GM21737 (cell line): ENCODE data around the gene TMEM239.

Experiments
- ATAC-seq: cut with Tn5 transposase; IDR thresholded peaks from one replicate; pipeline ENCODE4 v1.9.1; 2021; ENCODE audit warnings: mild to moderate bottlenecking, moderate library complexity; ENCODE audit not compliant: unreplicated experiment

Gene TMEM239

GRCh38 chr20:2846698-2847097, 30.5 kb downstream of the TMEM239 start:
- ATAC-seq: no peak

GRCh38 chr20:2847802-2848201, 31.6 kb downstream of the TMEM239 start:
- no peak for ATAC-seq

GRCh38 chr20:2849529-2849928, 33.4 kb downstream of the TMEM239 start:
- no peak for ATAC-seq

- no peak for ATAC-seq
These were observed 34.9 kb downstream of the TMEM239 start for GRCh38 chr20:2851086-2851485.

GRCh38 chr20:2858591-2858990, 42.4 kb downstream of the TMEM239 start:
- no peak for ATAC-seq

GRCh38 chr20:2859330-2860121, 43.4 kb downstream of the TMEM239 start:
- ATAC-seq: no peak

- no peak for ATAC-seq
These were observed 48.5 kb downstream of the TMEM239 start for GRCh38 chr20:2864626-2865025.

- ATAC-seq: no peak
These were observed 48.9 kb downstream of the TMEM239 start for GRCh38 chr20:2865101-2865500.

GRCh38 chr20:2865630-2866029, 49.5 kb downstream of the TMEM239 start:
- ATAC-seq: no peak

GRCh38 chr20:2866236-2866635, 50.1 kb downstream of the TMEM239 start:
- ATAC-seq: no peak

GRCh38 chr20:2867081-2867864, 51.1 kb downstream of the TMEM239 start:
- ATAC-seq: no peak
